ENCODE results near the gene ALDH1A2.

ALDH1A2 gene

DNA sequence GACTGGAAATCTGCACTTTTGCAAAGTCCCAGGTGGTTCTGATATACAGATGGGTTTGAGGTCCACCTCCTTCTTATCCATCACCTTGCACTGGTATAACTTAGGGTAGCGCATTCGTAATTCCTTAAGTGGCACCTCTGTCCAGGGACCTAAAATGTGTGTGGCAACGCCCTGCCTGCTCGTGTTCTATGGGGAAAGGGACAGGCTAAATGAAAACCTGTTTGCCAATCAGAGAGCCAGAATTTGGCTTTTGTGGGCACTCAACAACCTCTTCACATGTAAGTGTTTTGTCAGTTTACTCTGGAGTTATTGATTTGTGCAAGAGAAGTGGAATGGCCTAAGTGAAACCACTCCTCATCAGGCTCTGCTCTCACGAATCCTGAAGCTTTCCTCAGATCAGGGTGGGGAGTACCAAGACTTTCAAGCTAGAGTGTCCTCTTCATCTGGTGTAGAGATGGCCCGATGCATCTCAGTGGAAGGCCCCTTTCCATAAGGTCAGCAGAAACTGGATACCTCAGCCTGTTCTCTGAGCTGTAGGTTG lies 138.3 kb downstream of the ALDH1A2 start:
- H3K4me1 ChIP-seq (ENCODE audit: insufficient read depth, insufficient read length) = no peaks in the 10 kb centered on the region
- no peak for TF ChIP-seq ZNF274 (IDR thresholded peaks at IDR 0.05; ENCODE audit: low read depth, low read length)
- TF ChIP-seq YY1 (IDR thresholded peaks at IDR 0.05; ENCODE audit: insufficient read depth, insufficient read length) = no peak
- TF ChIP-seq SUZ12 (IDR thresholded peaks at IDR 0.05; ENCODE audit: extremely low read depth, insufficient read depth, insufficient read length) = no peak
- H3K9me3 ChIP-seq (ENCODE audit: insufficient read depth, low read length) = no peaks in the 10 kb centered on the region
- no peak overlapping the region for H3K9ac ChIP-seq (ENCODE audit: insufficient read length, low read depth)
- DNase-seq (ENCODE audit: low read depth, low spot score) = no peak
- no peaks in the 10 kb centered on the region for H3K36me3 ChIP-seq (ENCODE audit: insufficient read depth, insufficient read length, low read length)
- no peak overlapping the region for H3K4me3 ChIP-seq (ENCODE audit: insufficient read length, low read depth)
- no peaks in the 10 kb centered on the region for H3K27me3 ChIP-seq (ENCODE audit: insufficient read depth, insufficient read length)

DNA sequence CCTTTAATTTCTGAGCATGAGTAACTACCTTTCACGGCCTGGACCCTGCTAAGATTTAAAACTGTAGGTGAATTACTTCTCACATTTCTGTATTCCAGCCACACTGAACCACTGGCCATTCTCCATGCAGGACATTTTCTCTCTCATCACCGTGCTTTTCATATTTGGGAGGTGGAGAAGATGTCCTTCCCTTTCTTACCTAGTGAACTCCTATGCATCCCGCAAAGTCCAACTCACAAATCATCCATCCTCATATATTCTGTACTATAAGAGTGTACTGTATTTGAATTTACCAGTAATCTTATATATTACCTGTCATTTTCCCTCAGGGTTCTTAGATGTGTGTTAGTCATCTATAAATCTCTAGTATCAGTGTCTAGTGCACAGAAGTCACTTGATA lies 139.9 kb downstream of the ALDH1A2 start:
- no peak for DNase-seq (ENCODE audit: low read depth, low spot score)
- no peak for TF ChIP-seq ZNF274 (IDR thresholded peaks at IDR 0.05; ENCODE audit: low read depth, low read length)
- TF ChIP-seq YY1 (IDR thresholded peaks at IDR 0.05; ENCODE audit: insufficient read depth, insufficient read length) = no peak
- no peak for TF ChIP-seq SUZ12 (IDR thresholded peaks at IDR 0.05; ENCODE audit: extremely low read depth, insufficient read depth, insufficient read length)
- Histone ChIP-seq H3K4me3 (ENCODE audit: insufficient read length, low read depth) (no peak overlapping the region), H3K4me1 (ENCODE audit: insufficient read depth, insufficient read length) (no peaks in the 10 kb centered on the region), H3K36me3 (ENCODE audit: insufficient read depth, insufficient read length, low read length) (no peaks in the 10 kb centered on the region), H3K9ac (ENCODE audit: insufficient read length, low read depth) (no peak overlapping the region), H3K9me3 (ENCODE audit: insufficient read depth, low read length) (no peaks in the 10 kb centered on the region), H3K27me3 (ENCODE audit: insufficient read depth, insufficient read length) (no peaks in the 10 kb centered on the region)

DNA sequence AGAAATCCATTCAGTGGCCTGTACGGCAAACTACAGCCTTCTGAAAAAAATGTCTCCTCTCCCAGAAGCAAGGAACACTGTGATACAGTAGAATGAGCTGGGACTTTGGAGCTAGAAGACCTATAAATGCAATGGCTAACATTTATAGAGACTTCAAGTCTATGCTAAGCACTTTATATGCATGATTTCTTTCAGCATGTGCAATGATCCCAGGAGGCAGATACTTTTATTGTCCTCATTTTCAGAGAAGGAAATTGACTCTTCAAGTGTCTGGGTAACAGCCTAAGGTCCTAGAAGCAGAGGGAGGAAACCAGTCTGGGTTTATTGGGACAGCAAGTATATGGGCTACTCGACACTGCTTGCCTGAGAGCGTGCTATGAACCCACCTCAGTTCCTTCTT lies 140.9 kb downstream of the ALDH1A2 start:
- Histone ChIP-seq H3K4me3 (ENCODE audit: insufficient read length, low read depth) (no peak overlapping the region), H3K9ac (ENCODE audit: insufficient read length, low read depth) (no peak overlapping the region), H3K9me3 (ENCODE audit: insufficient read depth, low read length) (no peaks in the 10 kb centered on the region), H3K4me1 (ENCODE audit: insufficient read depth, insufficient read length) (no peaks in the 10 kb centered on the region), H3K36me3 (ENCODE audit: insufficient read depth, insufficient read length, low read length) (no peaks in the 10 kb centered on the region), H3K27me3 (ENCODE audit: insufficient read depth, insufficient read length) (no peaks in the 10 kb centered on the region)
- TF ChIP-seq YY1 (IDR thresholded peaks at IDR 0.05; ENCODE audit: insufficient read depth, insufficient read length) (no peak), SUZ12 (IDR thresholded peaks at IDR 0.05; ENCODE audit: extremely low read depth, insufficient read depth, insufficient read length) (no peak), ZNF274 (IDR thresholded peaks at IDR 0.05; ENCODE audit: low read depth, low read length) (no peak)
- DNase-seq (ENCODE audit: low read depth, low spot score) = no peak

DNA sequence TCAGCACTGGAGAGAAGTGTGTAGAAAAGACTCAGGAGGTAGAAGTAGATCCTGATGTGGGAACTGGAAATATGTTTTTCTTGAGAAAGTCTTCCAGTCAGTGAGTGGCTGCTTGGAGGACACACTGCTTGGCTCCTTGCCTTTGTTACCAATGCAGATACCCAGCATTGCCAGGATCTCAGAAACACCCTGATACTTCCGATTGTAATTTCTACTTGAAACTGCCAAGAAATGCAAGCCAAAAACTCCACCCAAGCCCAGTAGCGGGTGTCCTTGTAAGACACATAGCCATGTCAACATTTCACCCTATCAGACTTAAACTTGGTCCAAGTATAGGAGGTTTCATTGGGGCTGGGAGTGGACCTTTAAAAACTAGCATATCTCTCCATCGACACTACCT lies 141.8 kb downstream of the ALDH1A2 start:
- Histone ChIP-seq H3K36me3 (ENCODE audit: insufficient read depth, insufficient read length, low read length) (no peaks in the 10 kb centered on the region), H3K4me1 (ENCODE audit: insufficient read depth, insufficient read length) (no peaks in the 10 kb centered on the region), H3K9me3 (ENCODE audit: insufficient read depth, low read length) (no peaks in the 10 kb centered on the region), H3K27me3 (ENCODE audit: insufficient read depth, insufficient read length) (no peaks in the 10 kb centered on the region), H3K4me3 (ENCODE audit: insufficient read length, low read depth) (no peak overlapping the region), H3K9ac (ENCODE audit: insufficient read length, low read depth) (no peak overlapping the region)
- no peak for DNase-seq (ENCODE audit: low read depth, low spot score)
- TF ChIP-seq ZNF274 (IDR thresholded peaks at IDR 0.05; ENCODE audit: low read depth, low read length) (no peak), SUZ12 (IDR thresholded peaks at IDR 0.05; ENCODE audit: extremely low read depth, insufficient read depth, insufficient read length) (no peak), YY1 (IDR thresholded peaks at IDR 0.05; ENCODE audit: insufficient read depth, insufficient read length) (no peak)

DNA sequence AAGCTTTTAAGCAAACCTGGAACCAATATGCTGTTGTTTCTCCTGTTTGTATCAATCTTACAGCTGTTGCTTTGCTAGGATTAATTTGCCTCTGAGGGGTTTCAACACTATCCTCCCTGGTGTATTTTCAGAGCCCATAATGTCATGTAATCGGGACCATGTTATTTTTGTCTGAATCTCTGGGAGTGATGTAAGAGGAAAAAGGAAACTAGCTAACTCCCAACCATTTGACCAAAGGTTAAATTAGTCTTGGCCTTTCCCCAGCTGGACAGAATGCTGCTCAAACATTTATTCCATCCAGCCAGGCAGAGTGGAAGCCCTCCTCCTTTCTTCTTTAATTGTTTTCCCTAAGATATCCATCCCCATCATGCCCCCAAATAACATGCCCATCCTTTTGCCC lies 142.2 kb downstream of the ALDH1A2 start:
- TF ChIP-seq ZNF274 (IDR thresholded peaks at IDR 0.05; ENCODE audit: low read depth, low read length) = no peak
- no peak for TF ChIP-seq SUZ12 (IDR thresholded peaks at IDR 0.05; ENCODE audit: extremely low read depth, insufficient read depth, insufficient read length)
- no peak for TF ChIP-seq YY1 (IDR thresholded peaks at IDR 0.05; ENCODE audit: insufficient read depth, insufficient read length)
- no peaks in the 10 kb centered on the region for H3K9me3 ChIP-seq (ENCODE audit: insufficient read depth, low read length)
- H3K4me1 ChIP-seq (ENCODE audit: insufficient read depth, insufficient read length) = no peaks in the 10 kb centered on the region
- H3K4me3 ChIP-seq (ENCODE audit: insufficient read length, low read depth) = no peak overlapping the region
- no peak for DNase-seq (ENCODE audit: low read depth, low spot score)
- no peak overlapping the region for H3K9ac ChIP-seq (ENCODE audit: insufficient read length, low read depth)
- H3K36me3 ChIP-seq (ENCODE audit: insufficient read depth, insufficient read length, low read length) = no peaks in the 10 kb centered on the region
- no peaks in the 10 kb centered on the region for H3K27me3 ChIP-seq (ENCODE audit: insufficient read depth, insufficient read length)

DNA sequence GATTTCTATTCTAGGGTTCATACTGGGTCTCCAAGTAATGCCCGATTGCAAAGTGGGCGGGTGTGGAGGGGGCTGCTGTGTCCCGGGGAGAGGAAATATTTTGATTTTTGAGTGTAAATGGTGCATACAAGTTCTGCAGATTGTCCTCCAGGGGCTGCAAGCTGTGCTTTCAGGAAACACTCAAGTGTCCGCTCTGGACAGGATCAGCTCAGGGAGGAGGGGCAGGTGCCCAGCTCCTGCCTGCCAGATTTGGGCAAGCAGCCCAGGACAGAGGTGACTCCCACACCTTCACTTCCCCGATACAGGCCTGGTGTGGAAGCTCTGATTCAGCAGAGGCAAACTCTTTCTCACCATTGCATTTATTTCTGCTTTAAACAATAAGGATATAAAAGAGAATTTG lies 142.7 kb downstream of the ALDH1A2 start:
- Histone ChIP-seq H3K36me3 (ENCODE audit: insufficient read depth, insufficient read length, low read length) (no peaks in the 10 kb centered on the region), H3K27me3 (ENCODE audit: insufficient read depth, insufficient read length) (no peaks in the 10 kb centered on the region), H3K4me3 (ENCODE audit: insufficient read length, low read depth) (no peak overlapping the region), H3K4me1 (ENCODE audit: insufficient read depth, insufficient read length) (no peaks in the 10 kb centered on the region), H3K9me3 (ENCODE audit: insufficient read depth, low read length) (no peaks in the 10 kb centered on the region), H3K9ac (ENCODE audit: insufficient read length, low read depth) (no peak overlapping the region)
- DNase-seq (ENCODE audit: low read depth, low spot score) = no peak
- TF ChIP-seq SUZ12 (IDR thresholded peaks at IDR 0.05; ENCODE audit: extremely low read depth, insufficient read depth, insufficient read length) (no peak), YY1 (IDR thresholded peaks at IDR 0.05; ENCODE audit: insufficient read depth, insufficient read length) (no peak), ZNF274 (IDR thresholded peaks at IDR 0.05; ENCODE audit: low read depth, low read length) (no peak)

DNA sequence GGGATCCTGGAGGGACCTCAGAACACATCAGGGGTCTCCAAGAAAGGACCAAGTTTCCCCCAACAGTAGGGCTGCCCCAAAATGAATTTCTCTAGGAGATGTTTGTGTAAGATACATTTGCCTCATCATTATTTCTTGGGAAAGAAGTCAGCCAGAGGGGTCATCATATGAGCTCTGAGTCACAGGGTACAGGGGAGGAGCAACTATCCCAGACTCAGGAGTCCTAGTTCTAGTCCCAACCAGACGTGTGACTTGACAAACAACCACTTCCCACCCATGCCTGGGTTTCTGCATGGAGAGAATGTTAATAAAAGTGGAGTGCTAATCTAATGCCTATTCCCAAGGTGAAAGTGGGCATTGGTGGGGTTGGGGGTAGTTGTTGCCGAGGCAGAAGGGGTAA lies 144.1 kb downstream of the ALDH1A2 start:
- Histone ChIP-seq H3K36me3 (ENCODE audit: insufficient read depth, insufficient read length, low read length) (no peaks in the 10 kb centered on the region), H3K4me3 (ENCODE audit: insufficient read length, low read depth) (no peak overlapping the region), H3K9me3 (ENCODE audit: insufficient read depth, low read length) (no peaks in the 10 kb centered on the region), H3K27me3 (ENCODE audit: insufficient read depth, insufficient read length) (no peaks in the 10 kb centered on the region), H3K9ac (ENCODE audit: insufficient read length, low read depth) (no peak overlapping the region), H3K4me1 (ENCODE audit: insufficient read depth, insufficient read length) (no peaks in the 10 kb centered on the region)
- no peak for DNase-seq (ENCODE audit: low read depth, low spot score)
- TF ChIP-seq ZNF274 (IDR thresholded peaks at IDR 0.05; ENCODE audit: low read depth, low read length) = no peak
- TF ChIP-seq YY1 (IDR thresholded peaks at IDR 0.05; ENCODE audit: insufficient read depth, insufficient read length) = no peak
- no peak for TF ChIP-seq SUZ12 (IDR thresholded peaks at IDR 0.05; ENCODE audit: extremely low read depth, insufficient read depth, insufficient read length)
